Suppressor macrophage (primary cell): ENCODE results near the gene TMEM168.

Source experiments
- DNase-seq, 4 experiments: peaks; one replicate each; pipeline ENCODE4 v3.0.0-alpha.2; 2020 to 2022

Gene TMEM168

DNA sequence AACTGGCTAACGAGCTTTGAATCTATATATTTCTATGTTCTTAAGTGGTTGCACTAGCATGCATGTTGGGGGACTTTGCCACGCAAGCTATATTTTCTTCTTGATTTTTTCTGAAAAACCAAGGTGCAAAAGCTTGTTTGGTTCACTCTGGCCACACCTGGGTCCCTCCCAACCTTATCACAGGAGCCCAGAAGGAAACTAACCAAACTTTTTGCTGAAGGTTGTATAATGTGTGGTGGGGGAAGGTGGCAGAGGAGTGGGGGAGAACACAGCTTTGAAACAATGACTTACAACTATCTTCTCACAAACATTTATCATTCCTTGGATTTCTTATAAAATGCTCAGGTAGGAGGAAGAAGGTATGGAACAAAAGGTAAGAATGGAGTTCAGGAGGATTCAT, 75.3 kb downstream of the TMEM168 start:
- no peak for DNase-seq
